Myocyte (in vitro differentiated cells): ENCODE data around the gene FAM184A. TPM values are rescaled to one million over a fixed set of nuclear protein-coding genes. Genes with fewer than 3 reads are reported as not detected.

Source experiments
- DNase-seq: peaks from one replicate; pipeline ENCODE4 v3.0.0-alpha.2; 2012; ENCODE audit warnings: low read depth
- total RNA-seq: library from RNA; depleted of rRNA; stranded (reverse); fragments of >200 nt; gene quantifications from 2 replicates; pipeline ENCODE4 v1.2.3, GENCODE V29; 2014

Gene FAM184A
- total RNA-seq, 1 donor from 2014 or later: 1.5 TPM

- DNase-seq: peak; percentile 59
These were observed 110.0 kb downstream of the FAM184A start for GRCh38 chr6:118968416-118968815.

DNA sequence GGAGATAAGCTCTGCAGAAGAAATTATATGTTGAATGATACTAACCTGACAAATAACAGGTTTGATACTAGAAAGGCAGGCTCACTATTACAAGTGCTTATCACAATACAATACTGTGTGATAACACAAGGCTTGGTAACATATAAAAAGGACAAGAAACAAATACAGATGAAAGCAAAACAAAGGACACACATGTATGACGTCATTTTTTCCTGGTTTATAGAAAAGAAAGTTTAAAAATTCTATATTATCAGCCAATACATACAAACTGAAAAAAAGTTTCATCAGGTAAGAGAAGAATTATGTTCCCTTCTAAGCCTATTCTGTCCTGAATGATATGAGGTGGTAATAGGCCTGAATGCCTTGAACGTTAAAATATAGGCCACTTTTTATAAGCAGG lies 111.2 kb downstream of the FAM184A start:
- DNase-seq: no peak

DNA sequence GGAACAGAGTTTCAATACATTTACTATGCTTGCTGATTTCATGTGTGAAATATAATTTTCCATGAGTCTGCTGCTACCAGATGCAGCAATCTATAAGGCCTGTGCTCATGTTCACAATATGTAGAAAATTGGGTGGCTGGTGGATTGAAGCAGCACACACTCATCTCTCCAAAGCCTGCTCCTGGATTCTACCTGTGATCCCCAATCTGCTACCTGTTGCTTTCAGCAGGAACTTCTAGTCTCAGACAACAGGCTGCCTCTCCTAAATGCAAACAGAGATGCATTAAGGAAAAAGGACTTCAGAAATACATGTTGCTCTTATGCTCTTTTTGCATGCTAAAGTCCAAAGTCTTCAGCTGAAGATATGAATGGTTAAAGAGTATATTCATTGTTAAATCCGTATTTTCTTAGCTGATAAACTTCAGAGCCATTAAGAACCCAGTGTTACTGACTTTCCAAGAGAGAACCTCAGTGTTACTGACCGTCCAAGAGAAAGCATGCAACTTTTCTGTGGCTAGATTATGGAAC lies 112.6 kb downstream of the FAM184A start:
- DNase-seq: no peak

DNA sequence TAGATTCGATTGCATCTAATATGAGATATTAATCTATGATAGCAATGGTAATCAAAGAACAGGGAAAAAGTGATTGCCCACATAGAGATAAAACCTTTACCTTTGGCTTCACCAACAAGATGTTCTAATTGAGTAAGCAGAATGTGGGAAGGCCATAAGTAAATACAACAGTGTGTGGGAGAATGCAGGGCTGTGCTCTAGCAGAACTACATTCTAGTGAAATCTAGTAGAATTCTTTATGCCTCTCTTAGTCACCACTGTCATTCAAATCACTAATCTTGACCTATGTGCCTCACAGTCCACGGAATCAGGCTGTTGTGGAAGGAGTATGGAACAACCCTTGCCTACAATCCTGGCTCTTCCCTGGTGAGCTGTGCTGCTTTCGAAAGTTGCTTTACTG lies 113.1 kb downstream of the FAM184A start:
- no peak for DNase-seq

DNA sequence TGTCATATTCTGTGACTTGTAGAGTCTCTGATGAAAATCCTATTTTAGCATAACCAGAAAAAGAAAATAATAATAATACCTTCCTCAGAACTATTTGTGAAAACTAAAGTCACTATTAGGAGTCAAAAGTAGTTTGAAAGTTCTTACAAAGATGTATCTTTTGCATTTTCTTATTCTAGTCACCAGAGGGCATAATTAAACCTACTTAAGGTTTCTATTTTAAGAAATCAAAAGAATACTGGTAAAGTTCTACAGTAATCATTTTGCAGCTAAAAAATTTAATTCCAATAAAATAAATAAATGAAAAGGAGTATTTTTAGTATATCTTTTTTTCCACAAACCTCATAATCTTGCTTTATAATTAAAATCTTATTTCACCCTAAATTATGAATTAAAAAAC lies 115.5 kb downstream of the FAM184A start:
- DNase-seq: peak; percentile 22

GRCh38 chr6:118959903-118960302 lies 118.6 kb downstream of the FAM184A start:
- DNase-seq: no peak

- DNase-seq: peak; percentile 16
These were observed 125.1 kb downstream of the FAM184A start for GRCh38 chr6:118953391-118953790.

DNA sequence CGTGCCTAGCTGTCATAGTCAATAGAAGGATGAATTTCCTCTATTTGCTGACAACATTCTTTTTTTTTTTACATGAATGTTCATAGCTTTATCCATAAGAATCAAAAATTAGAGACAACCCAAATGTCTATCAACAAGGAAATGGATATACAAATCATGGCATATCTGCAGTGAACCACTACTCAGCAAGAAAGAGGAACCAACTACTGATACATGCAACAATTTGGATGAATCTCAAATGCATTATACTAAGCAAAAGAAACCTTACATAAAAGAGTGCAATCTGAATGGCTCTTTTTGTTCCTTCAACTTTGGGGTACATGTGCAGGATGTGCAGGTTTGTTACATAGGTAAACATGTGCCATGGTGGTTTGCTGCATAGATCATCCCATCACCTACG lies 125.8 kb downstream of the FAM184A start:
- no peak for DNase-seq

DNA sequence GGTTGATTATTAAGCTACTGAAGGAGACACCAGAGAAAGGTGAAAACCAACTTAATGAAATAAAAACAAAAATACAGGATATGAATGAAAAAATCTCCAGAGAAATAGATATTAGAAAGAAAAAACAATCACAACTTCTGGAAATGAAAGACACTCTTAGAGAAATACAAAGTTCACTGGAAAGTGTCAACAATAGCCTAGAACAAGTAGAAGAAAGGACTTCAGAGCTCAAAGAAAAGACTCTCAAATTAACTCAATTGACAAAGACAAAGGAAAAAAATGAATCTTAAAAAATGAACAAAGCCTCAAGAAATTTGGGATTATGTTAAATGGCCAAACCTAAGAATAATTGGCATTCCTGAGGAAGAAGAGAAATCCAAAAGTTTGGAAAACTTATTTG lies 133.2 kb downstream of the FAM184A start:
- DNase-seq: no peak

- DNase-seq: peak; percentile 28
These were observed 137.7 kb downstream of the FAM184A start for GRCh38 chr6:118940770-118941169.

DNA sequence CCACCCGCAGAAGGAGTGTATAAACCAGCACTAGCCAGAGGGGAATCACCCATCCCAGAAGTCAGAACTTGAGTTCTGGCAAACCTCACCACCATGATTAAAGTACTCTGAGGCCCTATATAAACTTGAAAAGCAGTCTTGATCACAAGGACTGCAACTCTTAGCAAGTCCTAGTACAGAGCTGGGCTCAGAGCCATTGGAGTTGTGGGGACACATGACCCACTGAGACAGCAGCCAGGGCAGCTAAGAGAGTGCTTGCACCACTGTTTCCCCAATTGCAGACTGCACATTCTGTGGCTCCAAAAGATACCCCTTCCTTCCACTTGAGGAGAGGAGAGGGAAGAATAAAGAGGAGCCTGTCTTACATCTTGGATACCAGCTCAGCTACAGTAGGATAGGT lies 138.8 kb downstream of the FAM184A start:
- DNase-seq: no peak

GRCh38 chr6:118935978-118936703 lies 142.3 kb downstream of the FAM184A start:
- DNase-seq: peak; percentile 4

DNA sequence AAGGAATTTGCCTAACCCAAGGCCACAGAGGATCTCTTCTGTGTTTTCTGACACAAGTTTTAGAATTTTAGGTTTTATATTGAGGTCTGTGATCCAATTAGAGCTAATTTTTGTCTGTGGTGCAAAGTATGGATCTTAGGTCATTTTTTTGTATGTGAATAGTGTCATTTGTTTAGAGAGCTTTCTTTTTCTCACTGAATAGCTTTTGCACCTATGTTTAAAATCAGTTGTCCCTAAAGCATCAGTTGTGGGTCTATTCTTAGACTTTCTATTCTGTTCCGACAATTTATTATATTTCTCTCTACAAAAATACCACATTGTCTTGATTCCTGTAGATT lies 143.2 kb downstream of the FAM184A start:
- no peak for DNase-seq

DNA sequence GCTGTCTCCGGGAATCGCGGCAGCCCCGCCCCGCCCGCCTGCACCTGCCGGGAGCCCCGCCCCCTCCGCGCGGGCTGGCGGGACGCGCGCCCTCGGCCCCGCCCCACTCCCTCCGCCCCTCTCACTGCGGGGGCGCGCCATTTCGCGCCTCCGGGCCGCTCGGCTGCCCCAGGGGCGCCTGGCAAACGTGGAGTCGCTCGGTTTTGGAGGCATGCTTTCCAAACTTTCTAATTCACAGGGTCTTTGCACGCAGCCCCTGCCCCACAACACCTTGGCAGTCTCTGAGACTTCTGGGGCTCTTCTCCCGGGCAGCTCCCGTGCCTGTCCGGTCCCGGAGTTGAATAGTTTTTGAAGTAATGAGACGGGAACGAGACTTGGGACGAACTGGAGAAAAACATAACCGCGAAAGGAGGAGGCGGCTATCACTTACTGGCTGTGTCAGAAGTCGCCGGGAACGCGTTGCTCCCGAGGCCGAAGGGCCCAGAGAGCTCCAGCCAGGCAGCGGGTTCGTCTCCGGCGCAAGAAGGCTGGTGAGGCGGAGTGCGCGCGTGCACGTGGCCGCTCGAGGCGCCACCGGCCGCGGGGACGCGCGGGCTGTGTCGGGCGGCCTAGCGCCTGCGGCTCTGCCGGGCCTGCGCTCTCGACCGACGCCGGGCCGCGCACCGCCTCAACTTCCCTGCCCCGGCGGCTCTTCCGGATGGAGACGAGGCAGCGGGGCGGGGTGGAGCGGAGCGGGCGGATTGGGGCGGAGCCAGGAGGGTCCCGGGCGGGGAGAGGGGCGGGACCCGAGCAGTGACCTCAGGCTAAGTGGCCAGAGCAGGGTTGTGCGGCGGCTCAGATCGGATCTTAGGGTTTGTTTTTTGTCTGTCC lies 143.8 kb downstream of the FAM184A start, which contains the start of gene MCM9:
Gene MCM9 (minus strand): TSS at position 699 of the 870 bp plus-strand sequence. CDS start 3,436 bp downstream, outside the sequence.
- peak; percentile 96 for DNase-seq

- no peak for DNase-seq
These were observed 144.5 kb downstream of the FAM184A start for GRCh38 chr6:118933855-118934460.

DNA sequence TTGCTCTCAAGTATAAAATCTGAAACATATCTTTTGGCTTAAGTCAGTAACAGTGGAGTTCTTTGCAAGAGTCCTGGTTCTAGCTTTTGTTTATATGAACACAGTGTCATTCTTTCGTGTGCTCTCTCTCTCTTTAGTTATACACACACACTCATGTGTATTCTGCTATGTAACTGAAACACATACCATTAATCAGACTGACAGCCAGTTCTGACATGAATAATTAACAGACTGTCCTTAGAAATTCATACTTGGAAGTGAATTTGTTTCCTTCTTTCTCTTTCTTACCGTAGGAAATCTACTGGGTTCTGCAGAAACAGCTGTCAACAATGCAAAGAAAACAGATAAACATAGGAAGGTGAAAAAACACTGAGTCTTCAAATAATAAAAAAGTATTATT lies 146.0 kb downstream of the FAM184A start:
- no peak for DNase-seq

DNA sequence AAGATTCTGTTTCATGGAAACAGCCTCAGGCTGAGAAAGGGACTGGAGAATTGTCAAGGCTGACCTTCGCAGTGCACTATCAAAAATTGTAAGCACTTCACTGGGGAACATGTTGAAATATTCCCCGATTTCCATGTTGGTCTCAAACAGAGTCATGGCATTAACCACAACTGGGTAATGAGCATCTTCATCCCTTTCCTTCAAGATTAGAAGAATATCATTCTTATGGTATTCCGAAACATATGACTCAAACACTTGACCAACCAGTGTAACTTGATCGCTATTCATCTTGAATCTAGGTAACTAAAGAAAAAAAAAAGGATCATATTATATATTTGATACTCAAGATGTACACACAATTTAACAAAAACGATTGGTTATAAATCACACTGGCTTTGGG lies 147.0 kb downstream of the FAM184A start:
- no peak for DNase-seq

DNA sequence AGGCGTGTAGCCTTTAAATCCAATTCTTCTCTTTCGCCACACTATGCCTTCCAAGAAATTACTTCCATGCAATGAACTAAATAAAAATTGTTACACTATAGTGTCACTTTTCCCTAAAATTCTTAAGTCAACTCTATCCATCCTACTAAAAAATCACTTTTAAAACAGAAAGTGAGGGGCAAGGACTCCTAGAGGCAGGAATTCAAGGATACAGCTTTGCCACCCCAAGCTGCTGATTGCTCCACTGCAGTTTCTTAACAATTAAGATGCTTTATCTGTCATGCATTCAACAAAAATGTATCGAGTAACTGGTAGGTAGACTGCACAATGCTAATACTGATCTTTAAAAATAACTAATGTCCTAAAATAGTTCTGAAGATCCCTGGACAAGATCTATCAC lies 147.8 kb downstream of the FAM184A start:
- DNase-seq: no peak

DNA sequence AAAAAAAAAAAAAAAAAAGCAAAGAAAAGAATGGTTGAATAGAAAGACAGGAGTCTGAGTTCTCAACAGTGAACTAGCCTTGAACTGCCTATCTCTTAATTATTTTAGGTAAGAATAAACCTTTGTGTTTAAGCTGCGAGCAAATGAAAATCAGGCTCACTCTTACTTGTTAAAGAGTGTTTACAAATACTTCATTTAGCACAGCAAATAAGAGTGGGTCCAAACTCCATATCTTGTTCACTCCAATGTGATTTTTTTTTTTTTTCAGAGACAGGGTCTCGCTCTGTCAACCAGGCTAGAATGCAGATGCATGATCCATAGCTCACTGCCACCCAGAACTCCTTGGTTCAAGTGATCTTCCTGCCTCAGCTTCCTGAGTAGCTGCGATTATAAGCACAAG lies 155.4 kb downstream of the FAM184A start:
- DNase-seq: no peak

- DNase-seq: no peak
These were observed 157.4 kb downstream of the FAM184A start for GRCh38 chr6:118921084-118921483.

- DNase-seq: no peak
These were observed 160.1 kb downstream of the FAM184A start for GRCh38 chr6:118918329-118918725.
